Globus pallidus (tissue), 1 donor: ENCODE measurements around the gene SUSD5.
"Not testable (repeated sequence)": the region's sequence is repeated elsewhere in the genome, so short reads cannot be mapped to it uniquely, and the experiment has no call there.

Source experiments
- DNase-seq: peaks from one replicate; pipeline ENCODE4 v3.0.0-alpha.2; 2015; ENCODE audit warnings: low spot score

SUSD5 gene

GRCh38 chr3:33194303-33194702 is 24.3 kb downstream of the SUSD5 start:
- no peak for DNase-seq

DNA sequence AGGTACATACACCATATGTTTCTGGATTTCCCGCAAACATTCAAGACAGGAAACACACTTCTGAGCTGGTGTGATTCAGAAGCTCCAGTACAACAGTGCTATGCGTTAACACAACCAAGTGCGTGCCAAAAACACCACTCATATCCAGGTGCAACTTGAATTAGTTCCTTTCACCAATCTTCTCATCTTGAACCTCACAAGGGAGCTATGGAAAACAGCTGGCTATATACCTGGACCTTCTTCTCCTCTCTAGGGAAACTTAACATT is 31.3 kb downstream of the SUSD5 start:
- no peak for DNase-seq

- no peak for DNase-seq
Observed at GRCh38 chr3:33186524-33187367, 31.9 kb downstream of the SUSD5 start.

DNA sequence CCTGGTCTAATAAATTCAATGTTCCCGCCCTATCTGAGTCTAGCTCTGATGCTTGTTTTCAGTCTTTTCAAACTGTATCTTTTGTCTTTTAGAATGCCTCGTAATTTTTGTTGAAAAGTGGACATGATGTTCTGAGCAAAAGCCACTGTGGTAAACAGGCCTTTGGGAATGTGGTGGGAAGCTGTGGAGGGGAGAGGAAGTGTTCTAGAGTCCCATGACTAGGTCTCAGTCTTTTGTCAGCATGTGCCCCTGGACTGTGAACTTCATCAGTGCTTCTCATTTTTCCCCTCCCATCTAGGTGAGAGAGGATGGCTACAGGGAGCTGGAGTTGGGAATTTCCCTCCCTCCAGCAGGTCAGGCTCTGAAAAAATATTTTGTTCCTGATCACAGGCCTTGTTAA is 33.7 kb downstream of the SUSD5 start:
- DNase-seq, result no peak

GRCh38 chr3:33181641-33182040 is 37.0 kb downstream of the SUSD5 start:
- not testable (repeated sequence) for DNase-seq

DNA sequence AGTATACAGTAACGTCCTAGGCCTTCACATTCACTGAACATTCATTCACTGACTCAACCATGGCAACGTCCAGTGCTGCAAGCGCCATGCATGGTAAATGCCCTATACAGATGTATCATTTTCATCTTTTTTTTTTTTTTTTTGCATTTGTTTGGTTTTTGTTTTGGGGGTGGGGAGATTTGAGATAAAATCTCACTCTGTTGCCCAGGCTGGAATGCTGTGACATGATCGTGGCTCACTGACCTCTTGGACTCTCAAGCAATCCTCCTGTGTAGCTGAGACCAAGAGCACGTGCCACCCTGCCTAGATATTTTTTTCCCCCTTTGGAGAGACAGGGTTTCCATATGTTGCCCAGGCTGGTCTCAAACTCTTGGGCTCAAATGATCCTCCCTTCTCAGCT is 37.4 kb downstream of the SUSD5 start:
- no peak for DNase-seq

GRCh38 chr3:33179132-33179531 is 39.5 kb downstream of the SUSD5 start:
- no peak for DNase-seq

GRCh38 chr3:33174711-33175414 is 43.7 kb downstream of the SUSD5 start:
- DNase-seq, result no peak

- no peak for DNase-seq
Observed at GRCh38 chr3:33174095-33174494, 44.5 kb downstream of the SUSD5 start.

GRCh38 chr3:33173672-33174071 is 44.9 kb downstream of the SUSD5 start:
- no peak for DNase-seq

GRCh38 chr3:33173103-33173502 is 45.5 kb downstream of the SUSD5 start:
- no peak for DNase-seq

- no peak for DNase-seq
Observed at GRCh38 chr3:33171580-33171979, 47.0 kb downstream of the SUSD5 start.

DNA sequence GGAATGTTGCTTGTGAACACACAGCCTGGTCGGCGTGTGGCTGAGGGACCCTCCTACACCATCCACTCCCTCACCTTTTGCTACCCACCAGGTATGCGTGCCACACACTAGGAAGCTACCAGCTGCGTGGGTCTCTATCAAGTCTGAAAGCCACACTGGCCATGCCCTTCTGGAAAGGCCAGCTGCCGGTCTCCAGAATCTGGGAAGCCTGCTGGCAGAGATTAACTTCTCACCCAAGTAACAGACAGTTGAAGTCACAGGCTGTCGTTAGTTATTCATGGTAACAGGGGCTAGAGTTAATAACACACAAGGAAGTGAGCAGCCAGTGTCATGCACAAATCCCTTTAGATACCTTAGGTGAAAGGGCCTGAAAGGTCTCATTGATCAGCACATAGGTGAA is 48.1 kb downstream of the SUSD5 start:
- no peak for DNase-seq

- no peak for DNase-seq
Observed at GRCh38 chr3:33167716-33168336, 50.8 kb downstream of the SUSD5 start.

GRCh38 chr3:33167284-33167683 is 51.3 kb downstream of the SUSD5 start:
- DNase-seq, result no peak

DNA sequence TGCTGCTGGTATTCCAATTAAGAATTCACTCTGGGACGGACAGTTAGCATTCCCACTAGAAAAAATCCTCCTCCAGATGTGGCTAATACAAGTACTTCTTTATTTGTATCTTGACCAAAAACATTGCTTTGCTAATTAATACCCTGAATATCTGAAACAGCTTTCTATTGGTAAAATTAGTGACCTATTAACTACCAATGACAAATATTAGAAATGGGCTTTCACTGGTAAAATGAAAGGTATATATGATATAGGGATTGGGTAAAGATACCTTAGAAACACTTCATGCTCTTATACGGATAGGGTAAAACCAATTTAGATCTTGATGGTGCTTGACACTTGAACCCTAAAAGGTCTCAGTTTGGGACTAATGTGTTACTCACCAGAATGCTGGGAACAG is 52.5 kb downstream of the SUSD5 start:
- no peak for DNase-seq

- no peak for DNase-seq
Observed at GRCh38 chr3:33165372-33165771, 53.2 kb downstream of the SUSD5 start.

GRCh38 chr3:33162621-33163020 is 56.0 kb downstream of the SUSD5 start:
- DNase-seq, result not testable (repeated sequence)

DNA sequence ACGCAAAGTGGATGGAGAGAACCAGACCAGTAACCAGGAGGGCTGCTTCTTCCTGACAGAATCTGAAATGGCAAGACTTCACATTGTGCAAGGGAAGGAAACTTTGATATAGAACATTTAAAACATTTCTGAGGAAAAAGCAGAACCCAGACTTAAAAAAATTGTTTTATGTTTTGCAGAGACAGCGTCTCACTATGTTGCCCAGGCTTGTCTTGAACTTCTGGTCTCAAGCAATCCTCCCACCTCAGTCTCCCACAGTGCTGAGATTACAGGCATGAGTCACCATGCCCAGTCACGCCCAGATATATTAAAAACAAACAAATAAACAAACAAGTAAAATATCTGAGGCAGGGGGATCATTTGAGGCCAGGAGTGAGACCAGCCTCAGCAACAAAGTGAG is 58.6 kb downstream of the SUSD5 start:
- DNase-seq, result no peak

GRCh38 chr3:33159234-33159633 is 59.4 kb downstream of the SUSD5 start:
- DNase-seq, result no peak

GRCh38 chr3:33155301-33155700 is 63.3 kb downstream of the SUSD5 start:
- DNase-seq, result no peak

- DNase-seq, result no peak
Observed at GRCh38 chr3:33153782-33154181, 64.8 kb downstream of the SUSD5 start.
